ENCODE data around the gene MEF2D. TPM values are rescaled to one million over a fixed set of nuclear protein-coding genes. Genes with fewer than 3 reads are reported as not detected.

The MEF2D gene
- total and polyA plus RNA-seq, 10 donors = 7.4 to 103 (median 61.6) TPM

- Histone ChIP-seq H3K27ac (no peak overlapping the region), H3K36me3 (no peaks in the 10 kb centered on the region), H3K27me3 (replicated peaks in 1 of 7) (peaks cover 16 to 100% (median 100%) of the 10 kb centered on the region in 7 donors), H3K4me1 (peaks cover 11 to 43% (median 19%) of the 10 kb centered on the region in 6 donors), H3K4me3 (no peak overlapping the region), H3K9me3 (no peaks in the 10 kb centered on the region)
- DNase-seq = no peak
- no peak for TF ChIP-seq POLR2A (IDR thresholded peaks at IDR 0.05)
- intact Hi-C loops (cut with DNase I; ENCODE audit: low total_unique reads) = no loop called here
- WGBS, 5 donors = 25 to 33% (median 32%) methylated on average over 19 of the region's 19 CpGs
Observed at GRCh38 chr1:156437037-156437867, 63.3 kb downstream of the MEF2D start.

- WGBS, 5 donors = 3 to 10% (median 6%) methylated on average over 49 to 77 of the region's 77 CpGs
- no peak for TF ChIP-seq POLR2A (IDR thresholded peaks at IDR 0.05)
- peak in 1 of 3 donors; percentile 12 for TF ChIP-seq POLR2AphosphoS5 (IDR thresholded peaks at IDR 0.05)
- no peak overlapping the region for H3K27ac ChIP-seq
- H3K9me3 ChIP-seq = no peaks in the 10 kb centered on the region
- peaks cover 11 to 43% (median 19%) of the 10 kb centered on the region in 6 donors for H3K4me1 ChIP-seq
- H3K36me3 ChIP-seq = no peaks in the 10 kb centered on the region
- H3K4me3 ChIP-seq = peak overlapping the region in 6 of 8 donors; percentile 27 to 64 (median 34)
- H3K27me3 ChIP-seq (replicated peaks in 1 of 7) = peaks cover 16 to 100% (median 100%) of the 10 kb centered on the region in 7 donors
- no peak for DNase-seq
- intact Hi-C loops (cut with DNase I; ENCODE audit: low total_unique reads) = no loop called here
Observed at GRCh38 chr1:156436141-156437036, 64.2 kb downstream of the MEF2D start.

GRCh38 chr1:156435545-156436140 is 64.9 kb downstream of the MEF2D start:
- Histone ChIP-seq H3K9me3 (no peaks in the 10 kb centered on the region), H3K4me1 (peaks cover 11 to 43% (median 19%) of the 10 kb centered on the region in 6 donors), H3K4me3 (peak overlapping the region in 7 of 8 donors; percentile 25 to 64 (median 33)), H3K36me3 (no peaks in the 10 kb centered on the region), H3K27ac (no peak overlapping the region), H3K27me3 (replicated peaks in 1 of 7) (peaks cover 16 to 100% (median 99%) of the 10 kb centered on the region in 7 donors)
- intact Hi-C loops (cut with DNase I; ENCODE audit: low total_unique reads) = no loop called here
- WGBS, 5 donors = 2 to 6% (median 3%) methylated on average over 53 to 59 of the region's 59 CpGs
- TF ChIP-seq CTCF (IDR thresholded peaks at IDR 0.05 in 8 of 11, conservative IDR thresholded peaks at IDR 0.05 in 3 of 11) = peak in 1 of 11 experiments; percentile 13
- TF ChIP-seq POLR2A (IDR thresholded peaks at IDR 0.05) = no peak
- TF ChIP-seq POLR2AphosphoS5 (IDR thresholded peaks at IDR 0.05) = peak in 2 of 3 donors; percentile 7 to 31
- peak; percentile 83 for DNase-seq

- peak overlapping the region in 7 of 8 donors; percentile 25 to 64 (median 33) for H3K4me3 ChIP-seq
Observed at GRCh38 chr1:156434989-156435544, 65.5 kb downstream of the MEF2D start.

More at GRCh38 chr1:156434989-156435544, 65.5 kb downstream of the MEF2D start:
- Histone ChIP-seq H3K27me3 (replicated peaks in 1 of 7) (peaks cover 16 to 100% (median 99%) of the 10 kb centered on the region in 7 donors), H3K36me3 (no peaks in the 10 kb centered on the region), H3K27ac (no peak overlapping the region), H3K4me1 (peaks cover 11 to 43% (median 19%) of the 10 kb centered on the region in 6 donors), H3K9me3 (no peaks in the 10 kb centered on the region)
- DNase-seq = no peak
- no peak for TF ChIP-seq CTCF (IDR thresholded peaks at IDR 0.05 in 8 of 11, conservative IDR thresholded peaks at IDR 0.05 in 3 of 11)
- TF ChIP-seq POLR2A (IDR thresholded peaks at IDR 0.05) = no peak
- TF ChIP-seq POLR2AphosphoS5 (IDR thresholded peaks at IDR 0.05) = no peak
- intact Hi-C loops (cut with DNase I; ENCODE audit: low total_unique reads) = no loop called here
- WGBS, 5 donors = 19 to 34% (median 27%) methylated on average over 19 to 20 of the region's 20 CpGs

Measured in spleen (tissue), 11 donors.